PC-3 (cell line): ENCODE measurements around the gene ZNF766. TPM values are rescaled to one million over a fixed set of nuclear protein-coding genes. Genes with fewer than 3 reads are reported as not detected.

ENCODE experiments used
- ATAC-seq: fragments of 200-7000 bp; cut with Tn5 transposase; 2 replicates; pipeline ENCODE4 v1.9.1; 2020; ENCODE audit warnings: mild to moderate bottlenecking, moderate library complexity
- BruUV-seq: library from RNA; stranded (reverse); fragments of 400-500 nt; replicated peaks from 2 replicates; lab custom pipeline; 2021; lab: Mats Ljungman, UMichigan
- CTCF ChIA-PET: fragments of 300-600 bp; sonication (Branson Sonifier 250); formaldehyde crosslinking; loops from one replicate; lab custom pipeline; 2022; ENCODE audit warnings: antibody characterized with exemption; lab: Charles Lee
- POLR2A ChIA-PET: fragments of 300-600 bp; sonication (Branson Sonifier 250); formaldehyde crosslinking; loops from one replicate; lab custom pipeline; 2022; ENCODE audit warnings: antibody characterized with exemption; ENCODE audit not compliant: unreplicated experiment; lab: Charles Lee
- DNase-seq: peaks from one replicate; pipeline ENCODE4 v3.0.0-alpha.2; 2015
- H2AFZ ChIP-seq: fragments of 300-600 bp; sonication (generic); 2 replicates; pipeline ENCODE4 v1.6.0; 2016; ENCODE audit warnings: antibody characterized with exemption, low read length
- H3F3A ChIP-seq: fragments of 300-600 bp; sonication (generic); one replicate; pipeline ENCODE4 v1.6.0; 2017; ENCODE audit warnings: antibody characterized with exemption, low read length, control low read depth, mild to moderate bottlenecking; ENCODE audit not compliant: unreplicated experiment
- H3K27ac ChIP-seq: fragments of 300-600 bp; sonication (generic); 2 replicates; pipeline ENCODE4 v1.5.1; 2016; ENCODE audit warnings: mild to moderate bottlenecking, low read length
- H3K27me3 ChIP-seq: fragments of 300-600 bp; sonication (generic); 2 replicates; pipeline ENCODE4 v1.6.1; 2016; ENCODE audit warnings: low read length, mixed read lengths
- H3K36me3 ChIP-seq: fragments of 300-600 bp; sonication (generic); 2 replicates; pipeline ENCODE4 v1.6.1; 2016; ENCODE audit warnings: low read depth, mixed run types, low read length, mixed read lengths
- H3K4me1 ChIP-seq: fragments of 300-600 bp; sonication (generic); 2 replicates; pipeline ENCODE4 v1.5.1; 2016; ENCODE audit warnings: low read length; ENCODE audit not compliant: insufficient read depth
- H3K4me2 ChIP-seq: fragments of 300-600 bp; sonication (generic); 2 replicates; pipeline ENCODE4 v1.6.0; 2016; ENCODE audit warnings: low read length
- H3K4me3 ChIP-seq: fragments of 300-600 bp; sonication (generic); 2 replicates; pipeline ENCODE4 v1.5.1; 2016; ENCODE audit warnings: mild to moderate bottlenecking, low read length, mixed read lengths
- H3K79me2 ChIP-seq: fragments of 300-600 bp; sonication (generic); 2 replicates; pipeline ENCODE4 v1.6.1; 2017; ENCODE audit warnings: low read length, mixed read lengths
- H3K9ac ChIP-seq: fragments of 300-600 bp; sonication (generic); 2 replicates; pipeline ENCODE4 v1.6.0; 2016; ENCODE audit warnings: mild to moderate bottlenecking, low read length
- H3K9me2 ChIP-seq: fragments of 300-600 bp; sonication (generic); replicated peaks from 2 replicates; pipeline ENCODE4 v1.6.1; 2016; ENCODE audit warnings: mixed run types, low read length, mixed read lengths
- H3K9me3 ChIP-seq: fragments of 300-600 bp; sonication (generic); 2 replicates; pipeline ENCODE4 v1.6.1; 2016; ENCODE audit warnings: low read length, mixed read lengths
- H4K20me1 ChIP-seq: fragments of 300-600 bp; sonication (generic); 2 replicates; pipeline ENCODE4 v1.6.1; 2016; ENCODE audit warnings: low read length, mixed read lengths
- EZH2 ChIP-seq: fragments of 300-600 bp; sonication (generic); IDR thresholded peaks from one replicate; pipeline ENCODE4 v1.6.1; 2017; ENCODE audit warnings: antibody characterized with exemption, mild to moderate bottlenecking, low read length; ENCODE audit not compliant: unreplicated experiment
- EZH2phosphoT487 ChIP-seq: fragments of 300-600 bp; sonication (generic); IDR thresholded peaks from 2 replicates; pipeline ENCODE4 v1.6.1; 2018; ENCODE audit warnings: mild to moderate bottlenecking, antibody characterized with exemption, low read length, borderline replicate concordance
- intact Hi-C: fragments of 100-400 bp; cut with micrococcal nuclease; formaldehyde crosslinking; loops from 2 replicates; pipeline ENCODE4 v1.9.0; 2023
- microRNA-seq: library from miRNA; unstranded; fragments of <30 nt; microRNA quantifications from one replicate; pipeline ENCODE4 v1.1.0, GENCODE V29; 2020; ENCODE audit not compliant: unreplicated experiment
- total RNA-seq: library from RNA; depleted of rRNA; stranded (reverse); fragments of >200 nt; gene quantifications from 2 replicates; pipeline ENCODE4 v1.2.3, GENCODE V29; 2014; rRNA removed
- TF ChIP-seq, protein P1 (sequence below): fragments of 300-600 bp; sonication (generic); conservative IDR thresholded peaks from 2 replicates; pipeline ENCODE4 v1.5.1; 2017; ENCODE audit warnings: antibody characterized with exemption, low read depth, mild to moderate bottlenecking, low read length

ZNF766 gene
- total RNA-seq, 1 experiment from 2014 or later: 11.7 TPM

DNA sequence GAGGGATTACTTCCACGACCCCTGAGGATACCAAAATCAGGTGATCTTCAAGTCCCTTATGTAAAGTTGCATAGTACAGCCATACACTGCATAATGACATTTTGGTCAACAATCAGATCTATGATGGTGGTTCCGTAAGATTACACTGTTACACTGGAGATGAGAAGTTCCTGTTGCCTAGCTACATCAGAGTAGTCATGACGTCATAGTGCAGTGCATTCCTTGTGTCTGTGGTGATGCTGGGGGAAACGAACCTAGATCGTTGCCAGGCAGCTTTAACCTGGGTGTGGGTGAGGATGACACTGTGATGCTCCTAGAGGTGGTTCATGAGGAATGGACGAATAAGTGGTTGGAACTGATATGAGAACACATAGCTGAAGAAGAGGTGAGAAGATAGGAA lies 75.8 kb downstream of the ZNF766 start:
- TF ChIP-seq, protein P1, sequence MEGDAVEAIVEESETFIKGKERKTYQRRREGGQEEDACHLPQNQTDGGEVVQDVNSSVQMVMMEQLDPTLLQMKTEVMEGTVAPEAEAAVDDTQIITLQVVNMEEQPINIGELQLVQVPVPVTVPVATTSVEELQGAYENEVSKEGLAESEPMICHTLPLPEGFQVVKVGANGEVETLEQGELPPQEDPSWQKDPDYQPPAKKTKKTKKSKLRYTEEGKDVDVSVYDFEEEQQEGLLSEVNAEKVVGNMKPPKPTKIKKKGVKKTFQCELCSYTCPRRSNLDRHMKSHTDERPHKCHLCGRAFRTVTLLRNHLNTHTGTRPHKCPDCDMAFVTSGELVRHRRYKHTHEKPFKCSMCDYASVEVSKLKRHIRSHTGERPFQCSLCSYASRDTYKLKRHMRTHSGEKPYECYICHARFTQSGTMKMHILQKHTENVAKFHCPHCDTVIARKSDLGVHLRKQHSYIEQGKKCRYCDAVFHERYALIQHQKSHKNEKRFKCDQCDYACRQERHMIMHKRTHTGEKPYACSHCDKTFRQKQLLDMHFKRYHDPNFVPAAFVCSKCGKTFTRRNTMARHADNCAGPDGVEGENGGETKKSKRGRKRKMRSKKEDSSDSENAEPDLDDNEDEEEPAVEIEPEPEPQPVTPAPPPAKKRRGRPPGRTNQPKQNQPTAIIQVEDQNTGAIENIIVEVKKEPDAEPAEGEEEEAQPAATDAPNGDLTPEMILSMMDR: no peak
- no peak for TF ChIP-seq EZH2
- no peak for TF ChIP-seq EZH2phosphoT487
- ATAC-seq: no peak
- Histone ChIP-seq H3K4me3 (no peak overlapping the region), H3K4me2 (no peak overlapping the region), H3K27me3 (no peaks in the 10 kb centered on the region), H3K36me3 (peaks cover 10% of the 10 kb centered on the region; the same call in 1 of the 2 replicates), H3K9me2 (no peaks in the 10 kb centered on the region), H3K9me3 (peaks cover 40% of the 10 kb centered on the region), H2AFZ (no peak overlapping the region), H3K79me2 (no peaks in the 10 kb centered on the region), H3K9ac (no peak overlapping the region), H4K20me1 (no peaks in the 10 kb centered on the region), H3K27ac (no peak overlapping the region), H3F3A (no peaks in the 10 kb centered on the region), H3K4me1 (no peaks in the 10 kb centered on the region)
- CTCF ChIA-PET: no interaction called here
- POLR2A ChIA-PET: no interaction called here
- intact Hi-C loops: no loop called here
- BruUV-seq: no TSS peak
- no peak for DNase-seq

Small RNAs within 50 kb of the gene (microRNA-seq; reads per million reads assigned to microRNA genes)
- gene MIR643 (3.5 reads per million, percentile 12 among the genes with 10 or more reads in this experiment), gene MIR6801 (not detected)

Other genes starting within 250 kb of the ZNF766 start
- 9.7 and 10.4 TPM in 2 replicates for gene ZNF614, start 241.2 kb upstream of the ZNF766 start, total RNA-seq
- gene ZNF432, start 220.7 kb upstream of the ZNF766 start, total RNA-seq: 4.4 and 6.4 TPM in 2 replicates
- 11.6 and 15.0 TPM in 2 replicates for gene ZNF841, start 173.8 kb upstream of the ZNF766 start, total RNA-seq
- 3.7 and 3.9 TPM in 2 replicates for gene ZNF616, start 129.6 kb upstream of the ZNF766 start, total RNA-seq
- gene ZNF836, start 98.0 kb upstream of the ZNF766 start, total RNA-seq: 2.6 and 8.0 TPM in 2 replicates
- gene PPP2R1A, start 79.5 kb upstream of the ZNF766 start, total RNA-seq: 336 and 427 TPM in 2 replicates
- 7.3 and 9.6 TPM in 2 replicates for gene ZNF480, start 27.6 kb downstream of the ZNF766 start, total RNA-seq
- gene ZNF610, start 66.7 kb downstream of the ZNF766 start, total RNA-seq: 0.23 and 0.29 TPM in 2 replicates
- 1.7 and 3.2 TPM in 2 replicates for gene ZNF880, start 100.3 kb downstream of the ZNF766 start, total RNA-seq
- 4.9 and 5.7 TPM in 2 replicates for gene ZNF528, start 128.3 kb downstream of the ZNF766 start, total RNA-seq
- not detected in 2 replicates for gene ZNF534, start 159.6 kb downstream of the ZNF766 start, total RNA-seq
- not detected in 2 replicates for gene ZNF578, start 184.0 kb downstream of the ZNF766 start, total RNA-seq